ENCODE data around the gene LAMTOR3. TPM values are rescaled to one million over a fixed set of nuclear protein-coding genes. Genes with fewer than 3 reads are reported as not detected.

The LAMTOR3 gene
- total and polyA plus RNA-seq, 2 donors (not counting 3 experiments of a cell fraction or from before 2014, with no cell fraction given) = 25.3 to 31.0 TPM

DNA sequence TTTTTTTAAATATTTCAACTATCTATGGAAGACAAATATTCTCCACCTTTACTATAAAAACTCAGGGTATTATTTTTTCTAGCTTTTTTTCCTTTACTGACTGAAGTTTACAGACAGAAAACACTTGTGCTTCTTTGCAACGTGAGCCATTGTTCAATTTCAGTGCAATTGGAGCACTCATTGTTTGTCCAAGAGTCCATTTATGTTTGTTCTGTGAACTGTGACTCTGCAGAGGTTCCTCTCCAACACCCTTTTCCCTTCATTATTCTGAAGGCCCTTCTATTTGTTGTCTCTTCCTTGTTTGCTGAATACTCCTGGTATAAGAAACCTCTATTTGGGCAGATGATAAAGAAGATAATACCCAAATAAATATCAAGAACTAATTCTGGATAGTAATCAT is 40.2 kb downstream of the LAMTOR3 start:
- DNase-seq (ENCODE audit: low read depth, low spot score) (no peak), FAIRE-seq (no peak)
- no peaks in the 10 kb centered on the region for H4K20me1 ChIP-seq (replicated peaks; ENCODE audit: control insufficient read depth, extremely low read depth, insufficient read depth, low read length)
- no peaks in the 10 kb centered on the region for H3K4me1 ChIP-seq (ENCODE audit: control insufficient read depth, extremely low read depth, insufficient read depth, low read length)
- H3K4me3 ChIP-seq (replicated peaks in 1 of 3; ENCODE audit: insufficient read depth in 1 of 3, low read depth in 1 of 3, low read length in 3 of 3) = no peak overlapping the region
- intact Hi-C loops (cut with micrococcal nuclease) = no loop called here
- POLR2A ChIA-PET = no interaction called here
- no peak overlapping the region for H3K9ac ChIP-seq (replicated peaks; ENCODE audit: extremely low read depth, insufficient read depth, low read length)
- dilution Hi-C loops (cut with MboI; ENCODE audit: extremely low pct_ligation_motif_present, low sequenced_read_pairs) = no loop called here
- H3K9me3 ChIP-seq (replicated peaks; ENCODE audit: control insufficient read depth, insufficient read depth, low read length) = no peaks in the 10 kb centered on the region
- no peaks in the 10 kb centered on the region for H3K36me3 ChIP-seq (ENCODE audit: control insufficient read depth in 2 of 2, extremely low read depth in 1 of 2, insufficient read depth in 2 of 2, low read length in 2 of 2)
- TF ChIP-seq EZH2 (IDR thresholded peaks at IDR 0.05; ENCODE audit: borderline replicate concordance, low read depth, low read length, severe bottlenecking) (no peak), POLR2A (IDR thresholded peaks at IDR 0.05; ENCODE audit: low read depth, low read length) (no peak), JUN (IDR thresholded peaks at IDR 0.05; ENCODE audit: borderline replicate concordance, insufficient read depth, insufficient read length, low read depth) (no peak), POLR2AphosphoS5 (IDR thresholded peaks at IDR 0.05; ENCODE audit: insufficient read depth, low read depth, low read length) (no peak), GATA2 (IDR thresholded peaks at IDR 0.05; ENCODE audit: insufficient read depth, insufficient read length, low read depth, low read length) (no peak), FOS (IDR thresholded peaks at IDR 0.05; ENCODE audit: borderline replicate concordance, insufficient read depth, low read length) (no peak), MYC (IDR thresholded peaks at IDR 0.05; ENCODE audit: low read depth, low read length) (no peak)
- TF ChIP-seq, protein P1, sequence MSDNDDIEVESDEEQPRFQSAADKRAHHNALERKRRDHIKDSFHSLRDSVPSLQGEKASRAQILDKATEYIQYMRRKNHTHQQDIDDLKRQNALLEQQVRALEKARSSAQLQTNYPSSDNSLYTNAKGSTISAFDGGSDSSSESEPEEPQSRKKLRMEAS (IDR thresholded peaks at IDR 0.05; ENCODE audit: insufficient read depth, insufficient read length) = no peak
- TF ChIP-seq, protein P2, sequence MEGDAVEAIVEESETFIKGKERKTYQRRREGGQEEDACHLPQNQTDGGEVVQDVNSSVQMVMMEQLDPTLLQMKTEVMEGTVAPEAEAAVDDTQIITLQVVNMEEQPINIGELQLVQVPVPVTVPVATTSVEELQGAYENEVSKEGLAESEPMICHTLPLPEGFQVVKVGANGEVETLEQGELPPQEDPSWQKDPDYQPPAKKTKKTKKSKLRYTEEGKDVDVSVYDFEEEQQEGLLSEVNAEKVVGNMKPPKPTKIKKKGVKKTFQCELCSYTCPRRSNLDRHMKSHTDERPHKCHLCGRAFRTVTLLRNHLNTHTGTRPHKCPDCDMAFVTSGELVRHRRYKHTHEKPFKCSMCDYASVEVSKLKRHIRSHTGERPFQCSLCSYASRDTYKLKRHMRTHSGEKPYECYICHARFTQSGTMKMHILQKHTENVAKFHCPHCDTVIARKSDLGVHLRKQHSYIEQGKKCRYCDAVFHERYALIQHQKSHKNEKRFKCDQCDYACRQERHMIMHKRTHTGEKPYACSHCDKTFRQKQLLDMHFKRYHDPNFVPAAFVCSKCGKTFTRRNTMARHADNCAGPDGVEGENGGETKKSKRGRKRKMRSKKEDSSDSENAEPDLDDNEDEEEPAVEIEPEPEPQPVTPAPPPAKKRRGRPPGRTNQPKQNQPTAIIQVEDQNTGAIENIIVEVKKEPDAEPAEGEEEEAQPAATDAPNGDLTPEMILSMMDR (IDR thresholded peaks at IDR 0.05; ENCODE audit: extremely low read depth in 1 of 2, insufficient read depth in 1 of 2, low read depth in 1 of 2, low read length in 2 of 2) = no peak
- H3K27me3 ChIP-seq (ENCODE audit: control insufficient read depth in 2 of 2, insufficient read depth in 2 of 2, low read length in 2 of 2) = peaks cover 0 to 4% of the 10 kb centered on the region in 2 experiments
- no peaks in the 10 kb centered on the region for H3K79me2 ChIP-seq (ENCODE audit: control insufficient read depth, insufficient read depth, low read length)
- H2AFZ ChIP-seq (ENCODE audit: low read depth, low read length) = no peak overlapping the region
- H3K9me1 ChIP-seq (replicated peaks; ENCODE audit: control insufficient read depth, extremely low read depth, insufficient read depth, low read length) = no peaks in the 10 kb centered on the region
- no peak overlapping the region for H3K27ac ChIP-seq (ENCODE audit: insufficient read depth, low read depth, low read length)
- BruUV-seq (replicated peaks) = no TSS peak
- CTCF ChIA-PET = no interaction called here
- H3K4me2 ChIP-seq (ENCODE audit: insufficient read depth, low read length) = no peak overlapping the region
